ENCODE data around the gene SEC63.
"Not testable (repeated sequence)": the region's sequence is repeated elsewhere in the genome, so short reads cannot be mapped to it uniquely, and the experiment has no call there.

Gene SEC63

DNA sequence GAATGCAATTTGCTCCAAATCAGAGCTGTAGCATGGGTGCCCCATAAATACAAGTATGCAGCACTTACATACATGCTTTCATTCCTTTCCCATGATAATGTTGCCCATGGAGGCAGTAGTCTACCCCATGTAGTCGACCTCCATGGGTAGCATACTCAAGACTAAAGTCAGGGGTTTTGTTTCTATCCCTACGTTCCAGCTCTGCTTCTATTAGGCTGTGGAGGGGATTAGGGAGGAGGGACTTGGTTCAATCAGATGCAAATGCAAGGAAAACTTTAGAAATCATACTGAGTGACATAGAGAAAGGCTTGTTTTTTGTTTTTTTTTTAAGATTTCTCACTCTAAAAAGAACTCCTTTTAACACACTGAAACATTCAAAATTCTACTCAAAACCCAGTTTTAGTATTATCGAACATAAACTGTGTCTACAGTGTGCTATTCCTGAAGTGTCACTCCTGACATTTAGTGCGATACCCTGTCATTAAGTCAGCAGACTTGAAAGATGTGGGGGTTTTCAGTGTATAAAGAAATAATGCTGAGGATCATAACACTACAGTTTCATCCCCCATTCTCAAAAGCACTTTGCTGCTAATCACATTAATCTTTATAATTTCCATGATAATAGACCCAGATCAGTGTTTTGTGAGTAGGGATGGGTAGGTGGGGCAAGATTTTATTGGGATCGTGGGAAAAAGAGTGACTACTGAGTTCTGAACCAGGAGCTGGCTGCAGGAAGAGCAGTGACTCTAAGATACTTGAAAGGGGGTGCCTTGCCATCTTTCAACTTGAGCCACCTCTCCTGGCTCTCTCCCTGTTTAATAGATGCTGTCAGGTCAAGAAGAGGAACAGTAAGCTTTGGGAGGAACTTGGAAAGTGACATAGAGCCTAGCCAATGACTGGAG lies 93.5 kb downstream of the SEC63 start:
- no peak overlapping the region for H3K4me3 ChIP-seq (ENCODE audit: insufficient read depth, low read depth, low read length)
- no peaks in the 10 kb centered on the region for H3K9me3 ChIP-seq (ENCODE audit: control insufficient read depth, low read length)
- no peaks in the 10 kb centered on the region for H3K4me1 ChIP-seq (ENCODE audit: control insufficient read depth, insufficient read depth, low read length)
- H3K36me3 ChIP-seq (ENCODE audit: control insufficient read depth, insufficient read depth, low read length) = no peaks in the 10 kb centered on the region
- no peak overlapping the region for H3K27ac ChIP-seq (ENCODE audit: insufficient read depth, low read depth, low read length, poor library complexity, severe bottlenecking)
- 57% methylated on average over 5 of the region's 5 CpGs for WGBS, 2 experiments
- H3K27me3 ChIP-seq (ENCODE audit: control insufficient read depth, insufficient read depth, low read length, poor library complexity, severe bottlenecking) = no peaks in the 10 kb centered on the region

DNA sequence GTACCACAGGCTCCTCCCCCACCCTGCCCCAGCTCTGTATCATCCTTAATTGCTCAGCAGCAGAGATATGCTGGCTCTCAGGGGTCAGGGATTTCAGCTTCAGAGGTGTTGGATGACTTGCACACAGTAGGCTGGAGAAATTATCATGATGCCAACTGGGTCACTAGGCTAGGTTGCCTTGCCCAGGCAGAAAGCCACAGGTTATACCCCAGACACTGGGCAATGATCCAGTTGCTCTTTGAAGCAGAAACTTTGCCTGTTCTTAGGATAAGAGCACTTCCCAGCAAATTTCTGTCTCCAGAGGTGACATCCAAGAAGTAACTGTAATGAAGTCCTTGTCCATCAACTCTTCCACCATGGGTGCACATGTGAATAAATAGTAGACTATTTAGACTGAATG lies 95.6 kb downstream of the SEC63 start:
- Histone ChIP-seq H3K4me3 (ENCODE audit: insufficient read depth, low read depth, low read length) (no peak overlapping the region), H3K36me3 (ENCODE audit: control insufficient read depth, insufficient read depth, low read length) (no peaks in the 10 kb centered on the region), H3K27me3 (ENCODE audit: control insufficient read depth, insufficient read depth, low read length, poor library complexity, severe bottlenecking) (no peaks in the 10 kb centered on the region), H3K4me1 (ENCODE audit: control insufficient read depth, insufficient read depth, low read length) (no peaks in the 10 kb centered on the region), H3K9me3 (ENCODE audit: control insufficient read depth, low read length) (no peaks in the 10 kb centered on the region), H3K27ac (ENCODE audit: insufficient read depth, low read depth, low read length, poor library complexity, severe bottlenecking) (no peak overlapping the region)

DNA sequence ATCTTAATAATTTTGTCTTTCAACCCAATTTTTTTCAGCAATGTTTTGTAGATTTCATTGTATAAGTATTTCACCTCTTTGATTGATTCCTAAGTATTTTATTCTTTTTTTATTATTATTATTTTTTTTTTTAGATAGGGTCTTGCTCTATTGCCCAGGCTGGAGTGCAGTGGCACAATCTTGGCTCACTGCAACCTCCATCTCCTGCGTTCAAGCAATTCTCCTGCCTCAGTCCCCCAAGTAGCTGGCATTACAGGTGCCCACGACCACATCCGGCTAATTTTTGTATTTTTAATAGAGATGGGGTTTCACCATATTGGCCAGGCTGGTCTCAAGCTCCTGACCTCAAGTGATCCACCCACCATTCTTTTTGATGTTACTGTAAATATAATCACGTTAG lies 97.0 kb downstream of the SEC63 start:
- H3K36me3 ChIP-seq (ENCODE audit: control insufficient read depth, insufficient read depth, low read length); H3K27ac ChIP-seq (ENCODE audit: insufficient read depth, low read depth, low read length, poor library complexity, severe bottlenecking); H3K4me3 ChIP-seq (ENCODE audit: insufficient read depth, low read depth, low read length); H3K9me3 ChIP-seq (ENCODE audit: control insufficient read depth, low read length); H3K27me3 ChIP-seq (ENCODE audit: control insufficient read depth, insufficient read depth, low read length, poor library complexity, severe bottlenecking); H3K4me1 ChIP-seq (ENCODE audit: control insufficient read depth, insufficient read depth, low read length): not testable (repeated sequence)
- WGBS, 2 experiments = 94 to 97% methylated on average over 4 of the region's 4 CpGs

DNA sequence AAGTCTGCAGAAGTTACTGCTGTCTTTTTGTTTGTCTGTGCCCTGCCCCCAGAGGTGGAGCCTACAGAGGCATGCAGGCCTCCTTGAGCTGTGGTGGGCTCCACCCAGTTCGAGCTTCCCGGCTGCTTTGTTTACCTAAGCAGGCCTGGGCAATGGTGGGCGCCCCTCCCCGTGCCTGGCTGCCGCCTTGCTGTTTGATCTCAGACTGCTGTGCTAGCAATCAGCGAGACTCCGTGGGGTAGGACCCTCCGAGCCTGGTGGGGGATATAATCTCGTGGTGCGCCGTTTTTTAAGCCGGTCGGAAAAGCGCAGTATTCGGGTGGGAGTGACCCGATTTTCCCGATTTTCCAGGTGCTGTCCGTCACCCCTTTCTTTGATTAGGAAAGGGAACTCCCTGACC lies 97.9 kb downstream of the SEC63 start:
- H3K36me3 ChIP-seq (ENCODE audit: control insufficient read depth, insufficient read depth, low read length); H3K27ac ChIP-seq (ENCODE audit: insufficient read depth, low read depth, low read length, poor library complexity, severe bottlenecking); H3K9me3 ChIP-seq (ENCODE audit: control insufficient read depth, low read length); H3K4me3 ChIP-seq (ENCODE audit: insufficient read depth, low read depth, low read length); H3K4me1 ChIP-seq (ENCODE audit: control insufficient read depth, insufficient read depth, low read length); H3K27me3 ChIP-seq (ENCODE audit: control insufficient read depth, insufficient read depth, low read length, poor library complexity, severe bottlenecking): not testable (repeated sequence)
- 63 to 68% methylated on average over 18 of the region's 18 CpGs for WGBS, 2 experiments

DNA sequence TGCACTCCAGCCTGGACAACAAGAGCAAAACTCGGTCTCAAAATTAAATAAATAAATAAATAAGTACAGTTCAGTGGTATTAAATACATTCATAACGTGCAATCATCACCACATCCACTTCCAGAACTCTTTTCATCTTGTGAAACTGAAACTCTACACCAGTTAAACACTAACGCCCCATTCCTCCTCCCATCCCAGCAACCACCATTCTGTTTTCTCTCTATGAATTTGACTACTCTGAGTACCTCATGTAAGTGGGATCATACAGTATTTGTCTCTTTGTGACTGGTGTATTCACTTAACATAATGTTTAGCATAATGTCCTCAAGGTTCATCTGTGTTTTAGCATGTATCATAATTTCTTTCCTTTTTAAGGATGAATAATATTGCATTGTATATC lies 104.8 kb downstream of the SEC63 start:
- Histone ChIP-seq H3K27ac (ENCODE audit: insufficient read depth, low read depth, low read length, poor library complexity, severe bottlenecking) (no peak overlapping the region), H3K4me1 (ENCODE audit: control insufficient read depth, insufficient read depth, low read length) (no peaks in the 10 kb centered on the region)

DNA sequence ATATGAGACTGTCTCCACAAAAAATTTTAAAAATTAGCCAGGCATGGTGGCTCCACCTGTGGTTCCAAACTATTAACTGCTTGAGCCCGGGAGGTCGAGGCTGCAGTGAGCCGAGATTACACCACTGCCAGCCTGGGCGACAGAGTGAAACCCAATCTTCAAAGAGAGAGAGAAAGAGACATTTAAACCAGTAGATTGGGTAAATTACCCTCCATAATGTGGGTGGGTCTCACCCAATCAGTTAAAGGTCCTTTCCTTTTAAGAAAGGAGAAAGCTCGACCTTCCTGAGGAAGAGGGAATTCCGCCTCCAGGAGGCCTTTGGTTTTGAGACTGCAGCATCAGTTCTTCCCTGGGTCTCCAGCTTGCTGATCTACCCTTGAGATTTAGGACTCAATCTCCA lies 108.7 kb downstream of the SEC63 start:
- no peaks in the 10 kb centered on the region for H3K9me3 ChIP-seq (ENCODE audit: control insufficient read depth, low read length)
- H3K27me3 ChIP-seq (ENCODE audit: control insufficient read depth, insufficient read depth, low read length, poor library complexity, severe bottlenecking) = peaks cover 26% of the 10 kb centered on the region
- 90 to 91% methylated on average over 6 of the region's 6 CpGs for WGBS, 2 experiments
- H3K27ac ChIP-seq (ENCODE audit: insufficient read depth, low read depth, low read length, poor library complexity, severe bottlenecking) = no peak overlapping the region
- H3K36me3 ChIP-seq (ENCODE audit: control insufficient read depth, insufficient read depth, low read length) = no peaks in the 10 kb centered on the region
- H3K4me3 ChIP-seq (ENCODE audit: insufficient read depth, low read depth, low read length) = no peak overlapping the region
- H3K4me1 ChIP-seq (ENCODE audit: control insufficient read depth, insufficient read depth, low read length) = no peaks in the 10 kb centered on the region

More for the DNA sequence above, 104.8 kb downstream of the SEC63 start:
- Histone ChIP-seq H3K36me3 (ENCODE audit: control insufficient read depth, insufficient read depth, low read length) (no peaks in the 10 kb centered on the region), H3K4me3 (ENCODE audit: insufficient read depth, low read depth, low read length) (no peak overlapping the region), H3K27me3 (ENCODE audit: control insufficient read depth, insufficient read depth, low read length, poor library complexity, severe bottlenecking) (peaks cover 11% of the 10 kb centered on the region), H3K9me3 (ENCODE audit: control insufficient read depth, low read length) (no peaks in the 10 kb centered on the region)
- 89 to 100% methylated on average over 2 of the region's 3 CpGs for WGBS, 2 experiments

DNA sequence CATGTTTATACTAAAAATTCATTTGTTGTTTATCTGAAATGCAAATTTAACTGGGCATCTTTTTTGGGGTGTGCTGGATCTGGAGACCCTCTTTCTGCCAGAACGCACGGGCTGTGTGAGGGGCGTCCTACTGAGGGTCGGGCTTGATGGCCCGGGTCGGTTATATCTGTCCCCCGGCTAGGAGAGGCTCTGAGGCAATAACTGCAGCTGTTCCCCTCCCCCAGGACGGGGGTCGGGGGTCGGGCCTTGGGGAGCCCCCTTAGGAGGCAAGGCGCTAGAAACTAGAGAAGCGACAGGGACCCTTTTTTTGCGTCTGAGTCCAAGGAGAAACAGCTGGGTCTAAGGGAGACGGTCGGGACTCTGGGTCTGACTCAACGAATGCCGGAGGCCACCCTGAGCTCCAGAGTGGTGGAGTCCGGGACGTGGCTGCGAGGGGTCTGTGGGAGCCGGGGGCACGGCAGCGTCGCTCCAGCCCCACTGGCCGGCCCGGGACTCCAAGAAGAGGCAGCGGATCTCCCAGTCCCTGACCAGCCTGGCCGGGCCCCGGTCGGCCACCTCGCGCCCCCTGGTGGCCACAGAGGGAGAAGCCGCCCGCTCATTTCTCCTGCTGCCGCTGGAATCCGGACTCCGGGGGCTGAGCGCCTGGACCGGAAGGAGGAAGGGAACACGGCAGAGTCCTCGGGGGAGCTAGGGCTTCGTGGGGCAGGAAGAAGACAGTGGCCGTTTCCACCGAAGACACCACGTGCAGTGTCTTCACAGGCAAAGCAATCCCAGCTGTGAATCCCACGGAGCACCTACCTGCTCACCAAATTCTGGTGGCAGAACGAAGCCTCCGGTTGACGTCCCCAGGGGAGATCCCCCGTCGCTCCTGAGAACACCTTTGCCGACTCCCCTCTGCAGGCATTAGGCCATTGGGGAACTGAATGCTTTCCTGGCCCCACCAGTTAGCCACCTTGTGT lies 109.9 kb downstream of the SEC63 start:
- H3K9me3 ChIP-seq (ENCODE audit: control insufficient read depth, low read length) = no peaks in the 10 kb centered on the region
- H3K36me3 ChIP-seq (ENCODE audit: control insufficient read depth, insufficient read depth, low read length) = no peaks in the 10 kb centered on the region
- H3K27ac ChIP-seq (ENCODE audit: insufficient read depth, low read depth, low read length, poor library complexity, severe bottlenecking) = no peak overlapping the region
- peak overlapping the region; percentile 45 for H3K4me3 ChIP-seq (ENCODE audit: insufficient read depth, low read depth, low read length)
- H3K4me1 ChIP-seq (ENCODE audit: control insufficient read depth, insufficient read depth, low read length) = no peaks in the 10 kb centered on the region
- peaks cover 26% of the 10 kb centered on the region for H3K27me3 ChIP-seq (ENCODE audit: control insufficient read depth, insufficient read depth, low read length, poor library complexity, severe bottlenecking)
- 5% methylated on average over 52 of the region's 52 CpGs for WGBS, 2 experiments

DNA sequence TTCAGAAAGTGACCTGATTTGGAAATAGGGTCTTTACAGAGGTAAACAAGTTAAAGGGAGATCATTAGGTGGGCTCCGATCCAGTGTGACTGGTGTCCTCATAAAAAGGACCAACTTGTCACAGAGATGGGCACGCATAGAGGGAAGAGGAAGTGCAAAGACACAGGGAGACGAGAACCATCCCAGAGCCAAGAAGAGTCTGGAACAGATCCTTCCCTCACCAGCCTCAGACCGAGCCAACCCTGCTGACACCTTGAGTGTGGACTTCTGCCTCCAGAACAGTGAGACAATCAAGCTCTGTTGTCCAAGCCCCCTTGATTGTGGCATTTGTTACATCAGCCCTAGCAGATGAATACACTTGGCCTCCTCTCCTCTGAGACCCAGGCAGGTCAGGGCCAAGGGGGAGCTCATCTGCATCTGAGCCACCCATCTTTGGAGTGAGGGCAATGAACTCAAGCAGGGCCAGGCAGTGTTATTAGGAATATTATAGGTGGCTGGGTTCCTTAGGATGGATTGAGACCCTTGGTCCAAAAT lies 111.7 kb downstream of the SEC63 start:
- Histone ChIP-seq H3K4me1 (ENCODE audit: control insufficient read depth, insufficient read depth, low read length) (no peaks in the 10 kb centered on the region), H3K4me3 (ENCODE audit: insufficient read depth, low read depth, low read length) (no peak overlapping the region)
- WGBS, 2 experiments = 56 to 60% methylated on average over 4 of the region's 4 CpGs

DNA sequence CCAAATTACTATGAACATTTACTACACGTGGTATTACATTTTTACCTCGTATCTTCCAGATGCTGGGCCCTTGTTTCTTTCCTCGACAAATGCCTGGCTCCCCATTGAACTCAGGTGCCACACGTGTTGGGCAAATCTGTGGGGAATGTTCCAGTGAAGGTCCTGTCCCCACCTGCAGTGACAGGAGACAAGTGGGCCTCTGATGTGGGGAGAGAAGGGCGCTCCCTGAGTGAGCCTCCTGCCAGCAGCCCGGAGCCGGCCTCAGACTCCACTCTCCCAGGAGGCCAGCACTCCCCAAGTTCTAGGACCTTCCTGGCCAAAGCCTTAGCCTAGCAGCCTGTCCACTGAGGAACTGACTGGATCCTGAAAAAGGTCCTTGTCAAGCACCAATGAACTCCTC lies 112.2 kb downstream of the SEC63 start:
- WGBS, 2 experiments = 94% methylated on average over 7 of the region's 7 CpGs
- H3K36me3 ChIP-seq (ENCODE audit: control insufficient read depth, insufficient read depth, low read length) = no peaks in the 10 kb centered on the region
- H3K4me3 ChIP-seq (ENCODE audit: insufficient read depth, low read depth, low read length) = no peak overlapping the region
- H3K27me3 ChIP-seq (ENCODE audit: control insufficient read depth, insufficient read depth, low read length, poor library complexity, severe bottlenecking) = peaks cover 26% of the 10 kb centered on the region
- no peaks in the 10 kb centered on the region for H3K4me1 ChIP-seq (ENCODE audit: control insufficient read depth, insufficient read depth, low read length)
- no peak overlapping the region for H3K27ac ChIP-seq (ENCODE audit: insufficient read depth, low read depth, low read length, poor library complexity, severe bottlenecking)
- no peaks in the 10 kb centered on the region for H3K9me3 ChIP-seq (ENCODE audit: control insufficient read depth, low read length)

More for the DNA sequence above, 111.7 kb downstream of the SEC63 start:
- Histone ChIP-seq H3K9me3 (ENCODE audit: control insufficient read depth, low read length) (no peaks in the 10 kb centered on the region), H3K27me3 (ENCODE audit: control insufficient read depth, insufficient read depth, low read length, poor library complexity, severe bottlenecking) (peaks cover 26% of the 10 kb centered on the region), H3K36me3 (ENCODE audit: control insufficient read depth, insufficient read depth, low read length) (no peaks in the 10 kb centered on the region), H3K27ac (ENCODE audit: insufficient read depth, low read depth, low read length, poor library complexity, severe bottlenecking) (no peak overlapping the region)

DNA sequence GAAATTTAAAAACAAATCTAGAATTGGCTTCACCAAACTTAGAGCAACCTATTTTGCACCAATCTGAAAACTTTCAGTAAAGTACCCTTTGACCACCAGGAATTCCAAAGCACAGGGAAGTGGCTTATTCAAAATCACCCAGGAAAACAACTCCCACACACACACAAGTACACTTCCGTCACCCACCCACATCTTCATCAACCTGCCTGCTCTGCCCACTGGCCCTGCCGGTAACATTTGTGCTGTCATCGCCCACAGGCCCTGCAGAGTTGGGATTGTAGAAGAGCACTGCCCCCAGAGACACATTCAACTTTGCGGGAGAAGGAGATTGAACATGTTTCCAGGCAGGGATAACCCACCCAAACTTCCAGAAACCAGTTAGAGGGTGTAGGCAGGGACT lies 114.6 kb downstream of the SEC63 start:
- 79 to 80% methylated on average over 4 of the region's 4 CpGs for WGBS, 2 experiments
- H3K36me3 ChIP-seq (ENCODE audit: control insufficient read depth, insufficient read depth, low read length) = no peaks in the 10 kb centered on the region
- H3K4me3 ChIP-seq (ENCODE audit: insufficient read depth, low read depth, low read length) = no peak overlapping the region
- no peak overlapping the region for H3K27ac ChIP-seq (ENCODE audit: insufficient read depth, low read depth, low read length, poor library complexity, severe bottlenecking)
- H3K9me3 ChIP-seq (ENCODE audit: control insufficient read depth, low read length) = no peaks in the 10 kb centered on the region
- H3K4me1 ChIP-seq (ENCODE audit: control insufficient read depth, insufficient read depth, low read length) = no peaks in the 10 kb centered on the region
- H3K27me3 ChIP-seq (ENCODE audit: control insufficient read depth, insufficient read depth, low read length, poor library complexity, severe bottlenecking) = peaks cover 17% of the 10 kb centered on the region

All from ectodermal cell (in vitro differentiated cells).